ENCODE data around the gene SNX7. TPM values are rescaled to one million over a fixed set of nuclear protein-coding genes. Genes with fewer than 3 reads are reported as not detected.

The SNX7 gene
- total and polyA plus RNA-seq, 9 of the 15 experiments (the other 6 are each of a cell fraction or from before 2014, with no cell fraction given), result 0.09 TPM; not detected in 8

DNA sequence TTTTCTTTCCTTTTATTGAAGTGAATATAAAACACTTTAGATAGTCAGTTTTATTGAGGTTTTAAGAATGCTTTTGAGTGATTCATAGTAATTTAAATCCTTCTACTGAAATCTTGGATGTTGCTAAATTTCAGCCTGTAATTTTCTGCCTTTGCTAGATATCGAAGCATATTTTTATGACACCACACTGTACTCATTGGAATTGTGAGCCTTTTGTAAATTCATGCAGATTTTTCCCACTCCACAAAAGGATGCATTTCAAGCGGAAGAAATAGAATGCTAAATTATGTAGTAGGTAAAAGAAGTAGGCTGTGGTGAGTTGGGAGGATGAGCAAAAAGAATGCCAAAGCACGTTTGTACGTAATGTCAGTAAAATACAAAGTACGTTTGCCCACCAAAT is 13.8 kb downstream of the SNX7 start:
- H3K27ac ChIP-seq (ENCODE audit: extremely low read depth, low read depth, low read length), result no peak overlapping the region
- ChIA-PET CTCF (ENCODE audit: low intra/inter-chr PET ratio) (no interaction called here), POLR2A (no interaction called here)
- H3K36me3 ChIP-seq (ENCODE audit: control insufficient read depth, insufficient read depth, low read length), result no peaks in the 10 kb centered on the region
- H2AFZ ChIP-seq (ENCODE audit: low read depth, low read length), result no peak overlapping the region
- no peaks in the 10 kb centered on the region for H3K9me1 ChIP-seq (ENCODE audit: control insufficient read depth, insufficient read depth, low read length)
- H3K4me1 ChIP-seq (replicated peaks in 1 of 2; ENCODE audit: control insufficient read depth in 2 of 2, insufficient read depth in 2 of 2, low read length in 2 of 2), result no peaks in the 10 kb centered on the region
- H3K27me3 ChIP-seq (ENCODE audit: control insufficient read depth in 2 of 2, insufficient read depth in 2 of 2, low read length in 2 of 2), result no peaks in the 10 kb centered on the region
- FAIRE-seq, result no peak
- intact Hi-C loops (cut with micrococcal nuclease), result no loop called here
- ATAC-seq, result no peak
- H3K4me3 ChIP-seq, result no peak overlapping the region
- WGBS (ENCODE audit: insufficient coverage, low coverage, missing lambda C conversion rate), result 0% methylated on average over 5 of the region's 5 CpGs
- H3K4me2 ChIP-seq (ENCODE audit: insufficient read depth, low read length), result no peak overlapping the region
- H4K20me1 ChIP-seq (replicated peaks; ENCODE audit: control insufficient read depth, insufficient read depth, low read length), result no peaks in the 10 kb centered on the region
- DNase-seq (ENCODE audit: extremely low read depth in 1 of 4, low spot score in 3 of 4), result no peak
- no TSS peak for BruUV-seq (replicated peaks)
- in situ Hi-C loops (cut with MboI), result no loop called here
- no peaks in the 10 kb centered on the region for H3K79me2 ChIP-seq (ENCODE audit: control insufficient read depth, insufficient read depth, low read length)
- H3K9me3 ChIP-seq (replicated peaks; ENCODE audit: control insufficient read depth, insufficient read depth, low read depth, low read length), result no peaks in the 10 kb centered on the region; the same call in 1 of the 2 replicates
- no peak overlapping the region for H3K9ac ChIP-seq (ENCODE audit: insufficient read depth in 1 of 2, low read depth in 2 of 2, low read length in 2 of 2)
- TF ChIP-seq ZNF224 (CRISPR knock-in tag; IDR thresholded peaks at IDR 0.05) (no peak), YBX1 (IDR thresholded peaks at IDR 0.05) (no peak), EWSR1 (IDR thresholded peaks at IDR 0.05; ENCODE audit: borderline replicate concordance, low read depth, partially characterized antibody) (no peak), MTF1 (CRISPR knock-in tag; IDR thresholded peaks at IDR 0.05; ENCODE audit: borderline replicate concordance) (no peak)

- no TSS peak for BruUV-seq (replicated peaks)
- POLR2A ChIA-PET, result no interaction called here
- Histone ChIP-seq H3K4me2 (ENCODE audit: insufficient read depth, low read length) (no peak overlapping the region), H3K27ac (ENCODE audit: extremely low read depth, low read depth, low read length) (no peak overlapping the region), H3K9ac (ENCODE audit: insufficient read depth in 1 of 2, low read depth in 2 of 2, low read length in 2 of 2) (no peak overlapping the region), H3K9me3 (replicated peaks; ENCODE audit: control insufficient read depth, insufficient read depth, low read depth, low read length) (no peaks in the 10 kb centered on the region; the same call in 1 of the 2 replicates), H3K4me1 (replicated peaks in 1 of 2; ENCODE audit: control insufficient read depth in 2 of 2, insufficient read depth in 2 of 2, low read length in 2 of 2) (no peaks in the 10 kb centered on the region), H2AFZ (ENCODE audit: low read depth, low read length) (no peak overlapping the region), H3K79me2 (ENCODE audit: control insufficient read depth, insufficient read depth, low read length) (no peaks in the 10 kb centered on the region), H3K4me3 (no peak overlapping the region), H3K9me1 (ENCODE audit: control insufficient read depth, insufficient read depth, low read length) (no peaks in the 10 kb centered on the region), H4K20me1 (replicated peaks; ENCODE audit: control insufficient read depth, insufficient read depth, low read length) (no peaks in the 10 kb centered on the region), H3K27me3 (ENCODE audit: control insufficient read depth in 2 of 2, insufficient read depth in 2 of 2, low read length in 2 of 2) (no peaks in the 10 kb centered on the region), H3K36me3 (ENCODE audit: control insufficient read depth, insufficient read depth, low read length) (no peaks in the 10 kb centered on the region)
- 3% methylated on average over 4 of the region's 4 CpGs for WGBS (ENCODE audit: insufficient coverage, low coverage, missing lambda C conversion rate)
- in situ Hi-C loops (cut with MboI) (no loop called here), intact Hi-C loops (cut with micrococcal nuclease) (no loop called here)
- TF ChIP-seq RBM34 (IDR thresholded peaks at IDR 0.05; ENCODE audit: borderline replicate concordance, insufficient read depth, low read length) (no peak), MED1 (CRISPR knock-in tag; IDR thresholded peaks at IDR 0.05; ENCODE audit: borderline replicate concordance) (no peak), NR1H2 (CRISPR knock-in tag; IDR thresholded peaks at IDR 0.05) (no peak), SIRT6 (IDR thresholded peaks at IDR 0.05; ENCODE audit: low read depth, low read length) (no peak), MTA2 (IDR thresholded peaks at IDR 0.05; ENCODE audit: low read depth) (no peak), CSDE1 (IDR thresholded peaks at IDR 0.05) (no peak), NFE2L1 (tag; IDR thresholded peaks at IDR 0.05; ENCODE audit: borderline replicate concordance, low read depth) (no peak), KAT7 (CRISPR knock-in tag; IDR thresholded peaks at IDR 0.05; ENCODE audit: borderline replicate concordance) (no peak), GABPB2 (CRISPR knock-in tag; conservative IDR thresholded peaks at IDR 0.05) (no peak)
- TF ChIP-seq, protein P1, sequence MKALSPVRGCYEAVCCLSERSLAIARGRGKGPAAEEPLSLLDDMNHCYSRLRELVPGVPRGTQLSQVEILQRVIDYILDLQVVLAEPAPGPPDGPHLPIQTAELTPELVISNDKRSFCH (CRISPR knock-in tag; IDR thresholded peaks at IDR 0.05), result no peak
- TF ChIP-seq, protein P1 (tag; IDR thresholded peaks at IDR 0.05), result no peak
- CTCF ChIA-PET (ENCODE audit: low intra/inter-chr PET ratio), result no interaction called here
- ATAC-seq (no peak), FAIRE-seq (no peak), DNase-seq (ENCODE audit: extremely low read depth in 1 of 4, low spot score in 3 of 4) (no peak)
These were observed 15.8 kb downstream of the SNX7 start for GRCh38 chr1:98677288-98677687.
